ENCODE measurements around the gene CTBP2. TPM values are rescaled to one million over a fixed set of nuclear protein-coding genes. Genes with fewer than 3 reads are reported as not detected.

Gene CTBP2
- total RNA-seq, 1 donor from 2014 or later, result 127 TPM

DNA sequence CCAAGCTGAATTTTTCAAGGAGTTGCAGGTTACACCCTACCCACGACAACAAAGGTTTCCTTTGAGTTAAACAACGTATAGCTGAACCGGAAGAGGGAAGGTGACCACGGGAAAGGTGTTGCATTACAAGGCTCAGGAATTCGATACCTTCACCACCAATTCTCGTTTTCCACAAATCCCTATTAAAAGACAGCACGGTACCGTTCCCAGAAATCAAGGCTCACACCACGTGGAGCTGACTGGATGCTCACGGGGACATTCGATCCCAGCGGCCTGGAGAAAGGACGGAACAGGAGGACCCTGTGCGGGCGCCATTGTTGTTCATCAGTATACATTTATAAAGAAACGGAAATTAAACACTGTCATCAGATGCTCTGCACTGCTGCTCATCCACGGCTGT lies 56.4 kb downstream of the CTBP2 start:
- H3K4me1 Mint-ChIP-seq, result peaks cover 81% of the 10 kb centered on the region
- H3K27ac Mint-ChIP-seq (ENCODE audit: unreplicated experiment), result no peak overlapping the region
- no peak overlapping the region for H3K4me3 Mint-ChIP-seq
- H3K36me3 Mint-ChIP-seq (ENCODE audit: low read depth), result peaks cover 28% of the 10 kb centered on the region
- DNase-seq (ENCODE audit: low read depth, low spot score), result no peak
- peaks cover 3% of the 10 kb centered on the region for H3K9me3 Mint-ChIP-seq
- TF ChIP-seq, protein P1, sequence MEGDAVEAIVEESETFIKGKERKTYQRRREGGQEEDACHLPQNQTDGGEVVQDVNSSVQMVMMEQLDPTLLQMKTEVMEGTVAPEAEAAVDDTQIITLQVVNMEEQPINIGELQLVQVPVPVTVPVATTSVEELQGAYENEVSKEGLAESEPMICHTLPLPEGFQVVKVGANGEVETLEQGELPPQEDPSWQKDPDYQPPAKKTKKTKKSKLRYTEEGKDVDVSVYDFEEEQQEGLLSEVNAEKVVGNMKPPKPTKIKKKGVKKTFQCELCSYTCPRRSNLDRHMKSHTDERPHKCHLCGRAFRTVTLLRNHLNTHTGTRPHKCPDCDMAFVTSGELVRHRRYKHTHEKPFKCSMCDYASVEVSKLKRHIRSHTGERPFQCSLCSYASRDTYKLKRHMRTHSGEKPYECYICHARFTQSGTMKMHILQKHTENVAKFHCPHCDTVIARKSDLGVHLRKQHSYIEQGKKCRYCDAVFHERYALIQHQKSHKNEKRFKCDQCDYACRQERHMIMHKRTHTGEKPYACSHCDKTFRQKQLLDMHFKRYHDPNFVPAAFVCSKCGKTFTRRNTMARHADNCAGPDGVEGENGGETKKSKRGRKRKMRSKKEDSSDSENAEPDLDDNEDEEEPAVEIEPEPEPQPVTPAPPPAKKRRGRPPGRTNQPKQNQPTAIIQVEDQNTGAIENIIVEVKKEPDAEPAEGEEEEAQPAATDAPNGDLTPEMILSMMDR (conservative IDR thresholded peaks at IDR 0.05), result no peak
- no peaks in the 10 kb centered on the region for H3K27me3 Mint-ChIP-seq (ENCODE audit: low read depth)

DNA sequence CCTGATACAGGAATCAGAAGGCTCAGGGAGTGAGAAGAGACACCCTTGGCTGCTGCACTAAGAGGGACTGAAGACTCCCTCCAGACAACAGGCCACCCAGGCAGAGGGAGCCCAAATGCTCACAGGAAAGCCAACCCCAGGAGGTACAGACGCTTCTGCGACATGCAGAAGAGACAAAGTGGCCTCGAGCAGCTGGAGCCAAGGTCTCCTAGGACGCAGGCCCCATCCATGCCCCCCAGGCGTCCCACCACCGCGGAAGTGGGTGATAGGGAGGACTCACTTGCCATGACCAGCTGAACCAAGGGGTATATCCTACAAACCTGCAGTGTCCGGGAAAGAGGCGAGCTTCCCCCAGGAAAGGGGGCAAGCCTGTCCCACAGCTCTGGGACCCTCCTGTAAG lies 56.9 kb downstream of the CTBP2 start:
- H3K9me3 Mint-ChIP-seq, result peaks cover 3% of the 10 kb centered on the region
- H3K27me3 Mint-ChIP-seq (ENCODE audit: low read depth), result no peaks in the 10 kb centered on the region
- TF ChIP-seq, protein P1 (conservative IDR thresholded peaks at IDR 0.05), result no peak
- H3K27ac Mint-ChIP-seq (ENCODE audit: unreplicated experiment), result no peak overlapping the region
- DNase-seq (ENCODE audit: low read depth, low spot score), result no peak
- H3K36me3 Mint-ChIP-seq (ENCODE audit: low read depth), result peaks cover 24% of the 10 kb centered on the region
- H3K4me3 Mint-ChIP-seq, result no peak overlapping the region
- H3K4me1 Mint-ChIP-seq, result peaks cover 81% of the 10 kb centered on the region

DNA sequence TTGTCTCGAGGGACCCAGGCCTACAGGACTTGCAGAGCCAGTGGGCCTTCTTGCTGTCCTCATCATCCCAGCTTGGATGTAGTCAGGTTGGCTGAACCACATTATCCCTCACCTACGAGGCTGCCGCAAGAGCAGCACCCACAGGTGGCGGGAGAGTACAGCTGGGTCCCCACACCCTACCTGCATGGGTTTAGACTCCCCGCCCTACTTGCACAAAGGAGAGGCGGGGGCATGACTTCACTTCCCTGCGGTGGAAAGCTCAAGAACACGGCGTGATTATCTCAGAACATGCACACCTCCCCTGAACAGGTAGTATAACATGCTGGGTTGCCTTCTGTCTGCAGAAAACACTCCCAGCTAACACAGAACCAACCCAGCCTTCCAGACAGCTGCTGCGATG lies 57.5 kb downstream of the CTBP2 start:
- DNase-seq (ENCODE audit: low read depth, low spot score), result no peak
- H3K4me1 Mint-ChIP-seq, result peaks cover 80% of the 10 kb centered on the region
- peak overlapping the region; percentile 6 for H3K27ac Mint-ChIP-seq (ENCODE audit: unreplicated experiment)
- TF ChIP-seq, protein P1 (conservative IDR thresholded peaks at IDR 0.05), result no peak
- H3K27me3 Mint-ChIP-seq (ENCODE audit: low read depth), result no peaks in the 10 kb centered on the region
- no peak overlapping the region for H3K4me3 Mint-ChIP-seq
- peaks cover under 1% of the 10 kb centered on the region for H3K9me3 Mint-ChIP-seq
- peaks cover 17% of the 10 kb centered on the region for H3K36me3 Mint-ChIP-seq (ENCODE audit: low read depth)

DNA sequence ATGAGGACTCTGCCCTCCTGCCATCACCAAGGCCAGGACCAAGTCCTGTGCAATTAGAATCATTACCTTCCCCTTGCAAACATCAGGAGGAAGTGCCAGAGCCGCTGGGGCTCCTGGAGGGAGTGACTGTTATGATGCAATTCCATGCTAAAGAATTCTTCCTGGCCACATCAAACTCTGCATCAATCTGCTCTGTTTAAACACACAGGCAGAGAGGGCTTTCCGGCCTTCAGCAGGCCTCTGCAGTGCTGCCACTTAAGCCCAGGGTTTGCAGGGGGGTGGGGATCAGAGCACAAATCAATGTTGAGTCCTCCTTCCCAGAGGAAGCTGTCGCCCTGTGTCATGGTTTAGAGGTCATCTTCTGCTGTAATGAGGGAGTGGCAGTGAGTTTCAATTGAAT lies 58.1 kb downstream of the CTBP2 start:
- peak overlapping the region; percentile 67 for H3K27ac Mint-ChIP-seq (ENCODE audit: unreplicated experiment)
- H3K9me3 Mint-ChIP-seq, result no peaks in the 10 kb centered on the region
- H3K4me3 Mint-ChIP-seq, result no peak overlapping the region
- peaks cover 75% of the 10 kb centered on the region for H3K4me1 Mint-ChIP-seq
- H3K36me3 Mint-ChIP-seq (ENCODE audit: low read depth), result peaks cover 11% of the 10 kb centered on the region
- TF ChIP-seq, protein P1 (conservative IDR thresholded peaks at IDR 0.05), result no peak
- no peak for DNase-seq (ENCODE audit: low read depth, low spot score)
- no peaks in the 10 kb centered on the region for H3K27me3 Mint-ChIP-seq (ENCODE audit: low read depth)

DNA sequence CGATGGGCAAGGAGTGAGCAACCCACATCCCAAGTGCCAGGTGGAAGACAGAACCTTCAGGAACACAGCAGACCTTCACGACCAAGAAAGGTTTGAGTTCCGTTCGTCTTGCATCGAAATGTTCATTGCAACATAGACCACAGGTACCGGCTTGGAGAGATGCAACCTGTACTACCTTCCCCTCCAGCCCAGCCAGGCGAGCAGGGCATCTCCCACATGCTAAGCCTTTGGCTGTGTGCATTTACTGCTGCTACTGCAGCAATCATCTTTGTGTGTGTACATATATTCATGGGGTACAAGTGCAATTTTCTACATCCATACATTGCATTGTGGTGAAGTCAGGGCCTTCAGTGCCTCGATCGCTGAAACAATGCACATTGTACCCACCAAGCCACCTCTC lies 58.8 kb downstream of the CTBP2 start:
- H3K27ac Mint-ChIP-seq (ENCODE audit: unreplicated experiment), result no peak overlapping the region
- TF ChIP-seq, protein P1 (conservative IDR thresholded peaks at IDR 0.05), result no peak
- peaks cover 74% of the 10 kb centered on the region for H3K4me1 Mint-ChIP-seq
- no peaks in the 10 kb centered on the region for H3K27me3 Mint-ChIP-seq (ENCODE audit: low read depth)
- no peaks in the 10 kb centered on the region for H3K9me3 Mint-ChIP-seq
- H3K36me3 Mint-ChIP-seq (ENCODE audit: low read depth), result peaks cover 9% of the 10 kb centered on the region
- DNase-seq (ENCODE audit: low read depth, low spot score), result no peak
- peak overlapping the region; percentile 17 for H3K4me3 Mint-ChIP-seq

DNA sequence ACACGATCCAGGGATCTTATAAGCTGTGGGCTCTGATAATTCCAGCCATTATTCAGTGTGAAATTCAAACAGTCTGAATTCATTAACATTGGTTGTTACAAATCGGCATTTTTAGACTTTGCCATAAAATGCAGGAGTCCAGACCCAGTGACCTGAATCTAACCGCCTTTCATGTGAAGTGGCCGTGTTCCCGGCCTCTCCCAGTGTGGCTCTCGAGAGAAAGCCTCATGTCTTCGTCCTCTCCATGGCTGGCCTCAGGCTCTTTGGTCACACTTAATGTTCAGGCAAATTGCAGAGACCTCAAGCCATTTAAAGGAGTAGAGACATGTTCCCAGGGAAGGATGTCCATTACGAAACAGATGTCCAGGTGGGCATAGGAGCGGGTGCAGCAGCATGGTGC lies 59.3 kb downstream of the CTBP2 start:
- Mint-ChIP-seq H3K9me3 (no peaks in the 10 kb centered on the region), H3K27me3 (ENCODE audit: low read depth) (no peaks in the 10 kb centered on the region), H3K36me3 (ENCODE audit: low read depth) (peaks cover 9% of the 10 kb centered on the region), H3K27ac (ENCODE audit: unreplicated experiment) (no peak overlapping the region), H3K4me3 (no peak overlapping the region), H3K4me1 (peaks cover 75% of the 10 kb centered on the region)
- DNase-seq (ENCODE audit: low read depth, low spot score), result no peak
- TF ChIP-seq, protein P1 (conservative IDR thresholded peaks at IDR 0.05), result no peak
